Right renal cortex interstitium (tissue), 3 donors: ENCODE measurements around the gene ANKUB1. TPM values are rescaled to one million over a fixed set of nuclear protein-coding genes. Genes with fewer than 3 reads are reported as not detected.

ENCODE experiments used
- DNase-seq, 3 donors: peaks; one replicate each; pipeline ENCODE4 v3.0.0-alpha.2; 2013; ENCODE audit warnings: low read depth in 3 of 3, low spot score in 2 of 3
- polyA plus RNA-seq, 3 donors: library from polyadenylated mRNA; unstranded; fragments of 120-200 nt; gene quantifications; one replicate each; pipeline ENCODE4 v1.2.1, GENCODE V29; 2013; ENCODE audit not compliant: insufficient read length in 3 of 3

ANKUB1 gene
- polyA plus RNA-seq, 3 donors = 0.36 TPM; not detected in 2

- DNase-seq = no peak
Observed at GRCh38 chr3:149767720-149768119, 24.6 kb downstream of the ANKUB1 start.

GRCh38 chr3:149765762-149766334, 26.5 kb downstream of the ANKUB1 start:
- DNase-seq = no peak

- DNase-seq = no peak
Observed at GRCh38 chr3:149764302-149764701, 28.1 kb downstream of the ANKUB1 start.

- no peak for DNase-seq
Observed at GRCh38 chr3:149763565-149764195, 28.7 kb downstream of the ANKUB1 start.

- DNase-seq = no peak
Observed at GRCh38 chr3:149753717-149754116, 38.6 kb downstream of the ANKUB1 start.

- DNase-seq = no peak
Observed at GRCh38 chr3:149752788-149753136, 39.6 kb downstream of the ANKUB1 start.

GRCh38 chr3:149752051-149752787, 40.1 kb downstream of the ANKUB1 start, which contains the start of gene COMMD2:
TSS of gene COMMD2 (minus strand) at chr3:149752489. CDS start at chr3:149752444, 45 bp downstream.
- peak; percentile 64 to 77 (median 69) for DNase-seq

GRCh38 chr3:149751551-149751950, 40.8 kb downstream of the ANKUB1 start:
- no peak for DNase-seq

GRCh38 chr3:149744606-149745005, 47.7 kb downstream of the ANKUB1 start:
- DNase-seq = no peak

- DNase-seq = no peak
Observed at GRCh38 chr3:149744151-149744550, 48.2 kb downstream of the ANKUB1 start.

GRCh38 chr3:149739396-149739795, 53.0 kb downstream of the ANKUB1 start:
- no peak for DNase-seq

- DNase-seq = no peak
Observed at GRCh38 chr3:149738876-149739275, 53.5 kb downstream of the ANKUB1 start.

- no peak for DNase-seq
Observed at GRCh38 chr3:149736953-149737205, 55.5 kb downstream of the ANKUB1 start.

- DNase-seq = no peak
Observed at GRCh38 chr3:149736175-149736952, 56.0 kb downstream of the ANKUB1 start.

GRCh38 chr3:149732234-149732633, 60.1 kb downstream of the ANKUB1 start:
- no peak for DNase-seq

GRCh38 chr3:149727656-149728055, 64.7 kb downstream of the ANKUB1 start:
- no peak for DNase-seq

GRCh38 chr3:149726716-149727407, 65.5 kb downstream of the ANKUB1 start:
- DNase-seq = no peak

- DNase-seq = no peak
Observed at GRCh38 chr3:149723781-149724180, 68.6 kb downstream of the ANKUB1 start.

- DNase-seq = no peak
Observed at GRCh38 chr3:149720918-149721317, 71.4 kb downstream of the ANKUB1 start.

GRCh38 chr3:149717391-149718056, 74.8 kb downstream of the ANKUB1 start:
- DNase-seq = peak; percentile 36 to 48 (median 41)
